Activated naive CD8-positive, alpha-beta T cell (primary cell): ENCODE data around the gene DOCK2.

Source experiments
- H3K27ac Mint-ChIP-seq: one replicate; pipeline ENCODE4 v1.8.0; 2021; ENCODE audit warnings: mixed read lengths
- H3K27me3 Mint-ChIP-seq: one replicate; pipeline ENCODE4 v1.8.0; 2021; ENCODE audit warnings: mixed read lengths
- H3K36me3 Mint-ChIP-seq: one replicate; pipeline ENCODE4 v1.8.0; 2021; ENCODE audit warnings: mixed read lengths
- H3K4me1 Mint-ChIP-seq: one replicate; pipeline ENCODE4 v1.8.0; 2021; ENCODE audit warnings: low read depth, mixed read lengths
- H3K4me3 Mint-ChIP-seq: one replicate; pipeline ENCODE4 v1.8.0; 2021; ENCODE audit warnings: mild to moderate bottlenecking, mixed read lengths
- H3K9me3 Mint-ChIP-seq: one replicate; pipeline ENCODE4 v1.8.0; 2021; ENCODE audit warnings: low read depth, mixed read lengths

DOCK2 gene

GRCh38 chr5:169628892-169629291, 8.2 kb upstream of the DOCK2 start:
- Mint-ChIP-seq H3K4me3 (no peak overlapping the region), H3K4me1 (peaks cover 3% of the 10 kb centered on the region), H3K27ac (no peak overlapping the region), H3K9me3 (no peaks in the 10 kb centered on the region), H3K36me3 (no peaks in the 10 kb centered on the region), H3K27me3 (peaks cover 2% of the 10 kb centered on the region)

GRCh38 chr5:169629847-169630548, 7.1 kb upstream of the DOCK2 start:
- Mint-ChIP-seq H3K9me3 (peaks cover 4% of the 10 kb centered on the region), H3K4me1 (peaks cover 3% of the 10 kb centered on the region), H3K4me3 (no peak overlapping the region), H3K27ac (no peak overlapping the region), H3K27me3 (peaks cover 2% of the 10 kb centered on the region), H3K36me3 (peaks cover 3% of the 10 kb centered on the region)

DNA sequence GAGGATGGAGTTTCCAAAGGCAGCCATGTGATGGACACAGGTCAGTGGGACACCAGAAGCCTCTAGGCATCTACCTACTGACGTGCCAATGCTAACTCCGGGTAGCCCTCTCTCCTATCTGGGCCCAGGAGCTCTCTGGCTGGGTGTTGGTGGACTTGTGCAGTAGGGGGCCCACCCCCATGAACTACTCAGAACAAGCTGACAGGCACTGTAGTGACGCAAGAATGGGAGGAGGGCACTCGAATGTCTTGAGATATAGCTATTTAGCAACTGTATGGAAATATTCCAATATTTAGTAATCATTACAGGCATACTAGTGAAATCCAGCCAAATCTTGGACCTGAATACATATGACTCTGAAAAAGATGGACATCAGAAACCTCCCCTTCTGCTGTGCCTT, 5.7 kb upstream of the DOCK2 start:
- H3K36me3 Mint-ChIP-seq: peaks cover 3% of the 10 kb centered on the region
- no peak overlapping the region for H3K27ac Mint-ChIP-seq
- H3K27me3 Mint-ChIP-seq: no peaks in the 10 kb centered on the region
- no peak overlapping the region for H3K4me3 Mint-ChIP-seq
- peaks cover 5% of the 10 kb centered on the region for H3K4me1 Mint-ChIP-seq
- peaks cover 4% of the 10 kb centered on the region for H3K9me3 Mint-ChIP-seq

- no peak overlapping the region for H3K27ac Mint-ChIP-seq
- H3K4me1 Mint-ChIP-seq: peaks cover 11% of the 10 kb centered on the region
- H3K36me3 Mint-ChIP-seq: peaks cover 3% of the 10 kb centered on the region
- H3K27me3 Mint-ChIP-seq: no peaks in the 10 kb centered on the region
- peaks cover 4% of the 10 kb centered on the region for H3K9me3 Mint-ChIP-seq
- H3K4me3 Mint-ChIP-seq: no peak overlapping the region
Observed at GRCh38 chr5:169632946-169633345, 4.1 kb upstream of the DOCK2 start.

- Mint-ChIP-seq H3K36me3 (peaks cover 12% of the 10 kb centered on the region), H3K9me3 (peaks cover 4% of the 10 kb centered on the region), H3K4me1 (peaks cover 26% of the 10 kb centered on the region), H3K4me3 (no peak overlapping the region), H3K27ac (no peak overlapping the region), H3K27me3 (no peaks in the 10 kb centered on the region)
Observed at GRCh38 chr5:169634606-169635005, 2.5 kb upstream of the DOCK2 start.

GRCh38 chr5:169635936-169636335, 1.1 kb upstream of the DOCK2 start:
- H3K27me3 Mint-ChIP-seq: no peaks in the 10 kb centered on the region
- peak overlapping the region; percentile 94 for H3K27ac Mint-ChIP-seq

DNA sequence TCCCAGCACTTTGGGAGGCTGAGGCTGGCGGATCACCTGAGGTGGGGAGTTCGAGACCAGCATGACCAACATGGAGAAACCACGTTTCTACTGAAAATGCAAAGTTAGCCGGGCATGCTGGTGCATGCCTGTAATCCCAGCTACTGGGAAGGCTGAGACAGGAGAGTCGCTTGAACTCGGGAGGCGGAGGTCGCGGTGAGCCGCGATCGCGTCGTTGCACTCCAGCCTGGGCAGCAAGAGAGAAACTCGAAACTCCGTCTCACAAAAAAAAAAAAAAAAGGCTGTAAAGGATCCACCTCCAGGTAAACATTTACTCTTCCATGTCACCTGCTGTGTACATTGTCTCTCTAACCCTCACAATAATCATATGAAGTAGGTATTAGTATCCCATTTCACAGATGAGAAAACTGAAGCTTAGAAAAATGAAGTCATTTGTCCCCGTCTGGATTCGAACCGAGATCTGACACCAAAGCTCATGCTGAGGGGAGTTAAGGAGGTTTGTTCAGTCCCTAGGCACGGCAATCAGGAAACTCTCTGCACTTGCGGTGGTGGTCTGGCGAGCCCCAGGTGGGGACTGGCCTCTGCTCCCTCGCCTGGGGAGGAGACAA, 494 bp upstream of the DOCK2 start:
- peak overlapping the region; percentile 94 for H3K27ac Mint-ChIP-seq
- H3K27me3 Mint-ChIP-seq: no peaks in the 10 kb centered on the region
- H3K36me3 Mint-ChIP-seq: peaks cover 24% of the 10 kb centered on the region
- peaks cover 43% of the 10 kb centered on the region for H3K4me1 Mint-ChIP-seq
- H3K4me3 Mint-ChIP-seq: peak overlapping the region; percentile 96
- peaks cover 4% of the 10 kb centered on the region for H3K9me3 Mint-ChIP-seq

More at GRCh38 chr5:169635936-169636335, 1.1 kb upstream of the DOCK2 start:
- H3K9me3 Mint-ChIP-seq: peaks cover 4% of the 10 kb centered on the region
- H3K4me3 Mint-ChIP-seq: peak overlapping the region; percentile 96
- peaks cover 36% of the 10 kb centered on the region for H3K4me1 Mint-ChIP-seq
- peaks cover 22% of the 10 kb centered on the region for H3K36me3 Mint-ChIP-seq

- Mint-ChIP-seq H3K27ac (peak overlapping the region; percentile 92), H3K36me3 (peaks cover 26% of the 10 kb centered on the region), H3K27me3 (no peaks in the 10 kb centered on the region), H3K4me1 (peaks cover 52% of the 10 kb centered on the region), H3K4me3 (peak overlapping the region; percentile 96), H3K9me3 (peaks cover 4% of the 10 kb centered on the region)
Observed at GRCh38 chr5:169637549-169638121, 560 bp downstream of the DOCK2 start.

GRCh38 chr5:169641253-169641652, 4.2 kb downstream of the DOCK2 start:
- H3K27ac Mint-ChIP-seq: no peak overlapping the region
- H3K27me3 Mint-ChIP-seq: no peaks in the 10 kb centered on the region
- no peak overlapping the region for H3K4me3 Mint-ChIP-seq
- peaks cover 25% of the 10 kb centered on the region for H3K36me3 Mint-ChIP-seq
- no peaks in the 10 kb centered on the region for H3K9me3 Mint-ChIP-seq
- H3K4me1 Mint-ChIP-seq: peaks cover 78% of the 10 kb centered on the region

GRCh38 chr5:169646856-169647255, 9.8 kb downstream of the DOCK2 start:
- Mint-ChIP-seq H3K4me3 (peak overlapping the region; percentile 38), H3K27ac (peak overlapping the region; percentile 95), H3K4me1 (peaks cover 89% of the 10 kb centered on the region), H3K9me3 (no peaks in the 10 kb centered on the region), H3K36me3 (peaks cover 17% of the 10 kb centered on the region), H3K27me3 (no peaks in the 10 kb centered on the region)

DNA sequence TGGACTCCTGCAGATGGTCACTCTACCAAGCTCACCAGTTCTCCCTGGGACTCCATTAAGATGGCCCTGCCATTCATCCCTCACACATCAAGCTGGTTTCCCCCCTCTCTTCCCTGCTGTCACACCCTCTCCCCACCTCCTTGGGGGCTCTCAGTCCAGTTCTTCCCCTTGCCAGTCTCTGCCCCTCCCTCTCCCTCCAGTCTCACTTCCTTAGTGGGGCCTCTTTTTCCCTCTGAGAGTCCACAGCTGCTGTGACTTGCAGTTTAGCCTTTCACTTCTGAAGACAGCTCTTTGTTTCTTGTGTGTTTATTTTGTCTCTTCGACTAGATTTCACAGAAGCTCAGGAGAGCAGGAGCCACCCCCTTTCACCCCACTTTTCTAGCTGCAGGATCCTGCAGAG, 10.5 kb downstream of the DOCK2 start:
- peaks cover 19% of the 10 kb centered on the region for H3K36me3 Mint-ChIP-seq
- H3K27me3 Mint-ChIP-seq: no peaks in the 10 kb centered on the region
- no peaks in the 10 kb centered on the region for H3K9me3 Mint-ChIP-seq
- H3K4me3 Mint-ChIP-seq: peak overlapping the region; percentile 60
- H3K4me1 Mint-ChIP-seq: peaks cover 91% of the 10 kb centered on the region
- H3K27ac Mint-ChIP-seq: peak overlapping the region; percentile 95

GRCh38 chr5:169648725-169649310, 11.7 kb downstream of the DOCK2 start:
- H3K4me1 Mint-ChIP-seq: peaks cover 93% of the 10 kb centered on the region
- H3K27me3 Mint-ChIP-seq: no peaks in the 10 kb centered on the region
- peak overlapping the region; percentile 68 for H3K4me3 Mint-ChIP-seq
- peak overlapping the region; percentile 95 for H3K27ac Mint-ChIP-seq
- H3K9me3 Mint-ChIP-seq: no peaks in the 10 kb centered on the region
- peaks cover 21% of the 10 kb centered on the region for H3K36me3 Mint-ChIP-seq

DNA sequence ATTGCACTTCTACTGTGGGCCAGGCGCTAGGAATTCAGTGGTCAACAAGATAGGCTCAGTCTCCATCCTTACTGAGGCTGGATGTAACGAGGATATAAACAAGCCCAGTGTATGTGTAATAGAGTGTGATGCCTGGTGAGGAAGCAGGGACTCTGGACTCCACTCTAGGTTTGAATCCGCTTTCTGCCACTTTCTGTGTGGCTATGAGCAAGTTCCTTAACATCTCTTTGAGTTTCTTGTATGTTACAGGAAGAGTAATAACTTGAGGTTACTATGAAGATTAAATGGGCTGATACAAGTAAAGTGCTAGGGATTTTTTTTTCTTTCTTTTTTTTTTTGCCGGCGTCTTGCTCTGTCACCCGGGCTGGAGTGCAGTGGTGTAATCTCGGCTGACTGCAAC, 12.4 kb downstream of the DOCK2 start:
- peak overlapping the region; percentile 68 for H3K4me3 Mint-ChIP-seq
- no peaks in the 10 kb centered on the region for H3K9me3 Mint-ChIP-seq
- peaks cover 94% of the 10 kb centered on the region for H3K4me1 Mint-ChIP-seq
- no peaks in the 10 kb centered on the region for H3K27me3 Mint-ChIP-seq
- H3K27ac Mint-ChIP-seq: peak overlapping the region; percentile 95
- peaks cover 24% of the 10 kb centered on the region for H3K36me3 Mint-ChIP-seq

DNA sequence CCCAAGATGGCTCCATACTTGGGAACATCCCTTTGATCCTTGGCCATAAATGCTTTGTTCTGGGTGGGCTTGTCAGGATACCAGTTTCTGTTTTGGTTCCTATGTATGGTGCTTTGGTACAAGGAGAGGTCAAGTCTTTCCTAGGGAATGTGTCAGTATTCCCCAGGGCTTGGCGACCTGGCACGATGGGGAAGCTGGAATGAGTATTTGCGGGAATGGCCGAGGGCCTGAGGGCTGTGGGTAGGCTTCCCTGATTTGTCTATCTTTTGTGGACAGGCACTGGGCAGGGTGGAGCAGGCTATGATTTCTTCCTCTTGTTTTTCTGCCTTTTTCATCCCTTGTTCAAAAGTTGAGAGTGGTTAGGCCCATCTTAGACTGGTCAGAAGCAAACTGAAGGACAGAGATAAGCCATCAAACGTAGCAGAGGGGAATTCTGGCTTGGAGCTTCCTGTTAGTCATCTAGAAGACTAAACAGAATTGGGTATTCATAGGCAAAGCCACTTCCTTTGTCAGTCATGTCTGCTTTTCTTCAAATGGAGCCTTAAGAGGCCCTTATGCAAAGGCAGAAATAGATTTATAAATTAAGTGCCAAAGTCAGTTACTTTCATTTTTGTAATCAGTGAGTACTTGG, 13.7 kb downstream of the DOCK2 start:
- Mint-ChIP-seq H3K4me1 (peaks cover 95% of the 10 kb centered on the region), H3K36me3 (peaks cover 26% of the 10 kb centered on the region), H3K27me3 (no peaks in the 10 kb centered on the region), H3K4me3 (peak overlapping the region; percentile 76), H3K9me3 (no peaks in the 10 kb centered on the region), H3K27ac (peak overlapping the region; percentile 95)

DNA sequence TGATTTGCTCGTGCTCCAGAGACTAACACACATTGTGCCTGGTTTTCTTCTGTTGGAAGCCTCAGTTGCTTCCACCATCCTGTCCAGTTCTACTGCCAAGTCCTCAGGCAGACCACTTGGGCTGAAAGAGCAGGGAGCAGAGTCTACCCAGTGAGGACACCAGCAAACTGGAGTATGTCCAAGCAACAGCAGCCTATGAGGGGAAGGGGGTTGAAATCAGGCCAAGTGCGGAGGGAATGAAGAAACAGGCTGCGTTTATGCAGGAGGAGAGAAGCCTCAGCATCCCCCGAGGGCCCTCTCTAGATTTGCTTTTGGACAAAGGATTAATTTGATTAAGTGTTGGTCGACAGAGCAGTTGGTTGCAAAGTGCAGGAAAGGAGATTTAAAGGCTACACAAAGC, 14.5 kb downstream of the DOCK2 start:
- Mint-ChIP-seq H3K27me3 (no peaks in the 10 kb centered on the region), H3K9me3 (no peaks in the 10 kb centered on the region), H3K27ac (peak overlapping the region; percentile 95), H3K4me1 (peaks cover 95% of the 10 kb centered on the region), H3K4me3 (peak overlapping the region; percentile 76), H3K36me3 (peaks cover 29% of the 10 kb centered on the region)
